B cell (primary cell): ENCODE results near the gene WNT11. TPM values are rescaled to one million over a fixed set of nuclear protein-coding genes. Genes with fewer than 3 reads are reported as not detected.

Experiments used
- ATAC-seq: fragments of 200-7000 bp; cut with Tn5 transposase; one replicate; pipeline ENCODE4 v1.10.0; 2021; ENCODE audit warnings: low read depth, mild to moderate bottlenecking, moderate number of reproducible peaks, moderate library complexity
- CTCF ChIA-PET: fragments of 350-600 bp; sonication (Branson Sonifier 250); formaldehyde crosslinking; loops from one replicate; lab custom pipeline; 2021; ENCODE audit warnings: antibody characterized with exemption, inconsistent platforms; lab: Charles Lee
- POLR2A ChIA-PET: fragments of 350-600 bp; sonication (Branson Sonifier 250); formaldehyde crosslinking; loops from one replicate; lab custom pipeline; 2021; ENCODE audit warnings: antibody characterized with exemption; lab: Charles Lee
- DNase-seq: peaks from one replicate; pipeline ENCODE4 v3.0.0; 2013
- H2AFZ ChIP-seq: 2 replicates; pipeline ENCODE4 v1.6.1; 2012; ENCODE audit warnings: mild to moderate bottlenecking, low read depth, low read length; ENCODE audit not compliant: insufficient read depth, poor library complexity, severe bottlenecking
- H3K27ac ChIP-seq, 2 donors: 1 replicate in 1 of 2; 2 replicates in 1 of 2; pipeline ENCODE4 v1.5.1; 2012 to 2013; ENCODE audit warnings: low read length in 2 of 2, mild to moderate bottlenecking in 2 of 2, moderate library complexity in 1 of 2
- H3K27me3 ChIP-seq, 4 experiments: fragments of 200-600 bp in 1 of 4; sonication (generic) in 1 of 4; replicated peaks in 1 of 4; 1 replicate in 2 of 4; 2 replicates in 2 of 4; pipeline versions ENCODE4 v1.6.1 to v1.7.0; 2013 to 2016; ENCODE audit warnings: low read length in 3 of 4, mild to moderate bottlenecking in 2 of 4, mixed read lengths in 1 of 4, moderate library complexity in 1 of 4; ENCODE audit not compliant: insufficient read depth in 4 of 4, control insufficient read depth in 3 of 4; ENCODE audit errors: control extremely low read depth in 1 of 4
- H3K36me3 ChIP-seq, 2 experiments: replicated peaks in 1 of 2; 1 replicate in 1 of 2; 2 replicates in 1 of 2; pipeline versions ENCODE4 v1.6.1 to v1.7.1; 2013; ENCODE audit warnings: low read length in 1 of 2; ENCODE audit not compliant: insufficient read depth in 2 of 2, control insufficient read depth in 1 of 2; ENCODE audit errors: control extremely low read depth in 1 of 2, extremely low read depth in 1 of 2
- H3K4me1 ChIP-seq, 2 donors: fragments of 200-600 bp in 1 of 2; sonication (generic) in 1 of 2; 1 replicate in 1 of 2; 2 replicates in 1 of 2; pipeline versions ENCODE4 v1.5.1 to v1.6.1; 2013 to 2017; ENCODE audit warnings: low read length in 2 of 2; ENCODE audit not compliant: control insufficient read depth in 2 of 2, insufficient read depth in 2 of 2
- H3K4me2 ChIP-seq: replicated peaks from 2 replicates; pipeline ENCODE3; 2012; ENCODE audit warnings: mild to moderate bottlenecking, low read depth, low read length; ENCODE audit not compliant: poor library complexity, severe bottlenecking
- H3K4me3 ChIP-seq, 5 experiments: fragments of 200-600 bp in 1 of 5; sonication (generic) in 1 of 5; 1 replicate in 3 of 5; 2 replicates in 2 of 5; pipeline versions ENCODE4 v1.5.1 to v1.7.0; 2011 to 2016; ENCODE audit warnings: low read length in 4 of 5, mild to moderate bottlenecking in 4 of 5, low read depth in 2 of 5, control low read depth in 1 of 5, moderate library complexity in 1 of 5; ENCODE audit not compliant: insufficient read depth in 1 of 5; ENCODE audit errors: control extremely low read depth in 1 of 5, extremely low read depth in 1 of 5
- H3K79me2 ChIP-seq: fragments of 200-600 bp; sonication (generic); one replicate; pipeline ENCODE4 v1.6.0; 2016; ENCODE audit warnings: low read length; ENCODE audit not compliant: control insufficient read depth, insufficient read depth
- H3K9ac ChIP-seq: fragments of 200-600 bp; sonication (generic); 2 replicates; pipeline ENCODE4 v1.6.1; 2017; ENCODE audit warnings: mild to moderate bottlenecking, low read length, moderate library complexity
- H3K9me3 ChIP-seq, 3 donors: one replicate each; pipeline versions ENCODE4 v1.6.1 to v1.7.1; 2013; ENCODE audit warnings: low read length in 2 of 3; ENCODE audit not compliant: control insufficient read depth in 2 of 3, insufficient read depth in 1 of 3; ENCODE audit errors: control extremely low read depth in 1 of 3
- H4K20me1 ChIP-seq: 2 replicates; pipeline ENCODE4 v1.6.0; 2012; ENCODE audit warnings: mild to moderate bottlenecking, low read length; ENCODE audit not compliant: insufficient read depth, control insufficient read depth, poor library complexity, severe bottlenecking
- H3K27ac Mint-ChIP-seq: one replicate; pipeline ENCODE4 v1.8.0; 2021; ENCODE audit warnings: mixed read lengths
- H3K27me3 Mint-ChIP-seq: one replicate; pipeline ENCODE4 v1.8.0; 2021; ENCODE audit warnings: mixed read lengths
- H3K4me1 Mint-ChIP-seq: one replicate; pipeline ENCODE4 v1.8.0; 2021; ENCODE audit warnings: mixed read lengths
- H3K4me3 Mint-ChIP-seq: one replicate; pipeline ENCODE4 v1.8.0; 2021; ENCODE audit warnings: mixed read lengths
- H3K9me3 Mint-ChIP-seq: one replicate; pipeline ENCODE4 v1.8.0; 2022; ENCODE audit warnings: mixed read lengths; ENCODE audit not compliant: insufficient read depth
- CTCF ChIP-seq: fragments of 200-600 bp; IDR thresholded peaks from one replicate; pipeline ENCODE4 v1.8.0; 2022; ENCODE audit warnings: antibody characterized with exemption, mild to moderate bottlenecking
- EZH2 ChIP-seq: IDR thresholded peaks from 2 replicates; pipeline ENCODE4 v1.6.1; 2012; ENCODE audit warnings: borderline replicate concordance, low read depth, mild to moderate bottlenecking, moderate library complexity, low read length; ENCODE audit not compliant: insufficient read depth, poor library complexity, severe bottlenecking
- WGBS: methylation state at CpG from one replicate; pipeline ENCODE4 v1.1.5; 2013; ENCODE audit warnings: missing lambda C conversion rate; ENCODE audit not compliant: insufficient coverage; 5-methylcytosine and 5-hydroxymethylcytosine counted together
- intact Hi-C: fragments of 100-400 bp; cut with micrococcal nuclease; formaldehyde crosslinking; loops from one replicate; pipeline ENCODE4 v1.10.0; 2022
- polyA plus RNA-seq: library from polyadenylated mRNA; depleted of rRNA; stranded (reverse); fragments of >200 nt; gene quantifications from 2 replicates; pipeline ENCODE4 v1.2.3, GENCODE V29; 2012
- total RNA-seq, 2 donors: library from RNA; stranded (reverse); fragments of 120-200 nt in 1 of 2; gene quantifications; 1 replicate in 1 of 2; 2 replicates in 1 of 2; pipeline versions ENCODE4 v1.2.3 to v1.2.4, GENCODE V29; 2013 to 2022

WNT11 gene
- total and polyA plus RNA-seq, 2 donors (not counting 1 experiment from before 2014, with no cell fraction given), result 0.39 TPM; not detected in 1

- Histone ChIP-seq H3K9ac (peak overlapping the region; percentile 57), H3K4me3 (peak overlapping the region; percentile 15 to 55 (median 47))
- TF ChIP-seq EZH2 (no peak), CTCF (peak; percentile 93)
These were observed 54.1 kb downstream of the WNT11 start for GRCh38 chr11:76152086-76152681.

GRCh38 chr11:76151556-76152085, 54.7 kb downstream of the WNT11 start:
- H3K4me1 Mint-ChIP-seq, result peaks cover 25% of the 10 kb centered on the region
- 92% methylated on average over 4 of the region's 5 CpGs for WGBS
- peak overlapping the region; percentile 5 for H3K27ac Mint-ChIP-seq
- peak overlapping the region; percentile 57 for H3K9ac ChIP-seq
- H3K9me3 ChIP-seq, result no peaks in the 10 kb centered on the region
- H3K4me3 ChIP-seq, result no peak overlapping the region
- H3K4me2 ChIP-seq, result peak overlapping the region; percentile 80
- H3K36me3 ChIP-seq, result no peaks in the 10 kb centered on the region
- no peak for TF ChIP-seq CTCF
- no peak for TF ChIP-seq EZH2
- H3K79me2 ChIP-seq, result no peaks in the 10 kb centered on the region
- POLR2A ChIA-PET, result no interaction called here
- peak; percentile 16 for DNase-seq
- no peaks in the 10 kb centered on the region for H3K27me3 ChIP-seq
- no peaks in the 10 kb centered on the region for H3K9me3 Mint-ChIP-seq
- peaks cover 18 to 21% of the 10 kb centered on the region in 2 donors for H3K4me1 ChIP-seq
- no peak for ATAC-seq
- peak overlapping the region; percentile 75 for H2AFZ ChIP-seq
- H3K4me3 Mint-ChIP-seq, result peak overlapping the region; percentile 74
- no peaks in the 10 kb centered on the region for H4K20me1 ChIP-seq
- no peak overlapping the region for H3K27ac ChIP-seq
- CTCF ChIA-PET, result interaction anchor here (0.6 to 3.0 kb wide), 45 partner anchors 7 to 554 kb away, joined by 3 to 57 read pairs (median 4); no protein-coding TSS in a partner anchor
- no peaks in the 10 kb centered on the region for H3K27me3 Mint-ChIP-seq
- intact Hi-C loops, result loop anchor here (1.0 to 10.0 kb wide), 4 partner anchors 167 to 427 kb away; no protein-coding TSS in a partner anchor

More at GRCh38 chr11:76152086-76152681, 54.1 kb downstream of the WNT11 start:
- peak; percentile 80 for DNase-seq
- CTCF ChIA-PET, result interaction anchor here (0.6 to 3.0 kb wide), 46 partner anchors 8 to 554 kb away, joined by 3 to 57 read pairs (median 4); no protein-coding TSS in a partner anchor
- H3K27ac Mint-ChIP-seq, result peak overlapping the region; percentile 21
- WGBS, result 18% methylated on average over 19 of the region's 30 CpGs
- Histone ChIP-seq H2AFZ (peak overlapping the region; percentile 75), H3K27me3 (no peaks in the 10 kb centered on the region), H3K27ac (no peak overlapping the region), H3K36me3 (no peaks in the 10 kb centered on the region), H3K4me2 (peak overlapping the region; percentile 80), H3K79me2 (no peaks in the 10 kb centered on the region), H3K4me1 (peaks cover 18 to 21% of the 10 kb centered on the region in 2 donors), H4K20me1 (no peaks in the 10 kb centered on the region), H3K9me3 (no peaks in the 10 kb centered on the region)
- H3K4me3 Mint-ChIP-seq, result peak overlapping the region; percentile 74
- POLR2A ChIA-PET, result interaction anchor here (0.7 kb wide), 1 partner anchor 9 kb away, joined by 3 read pairs; no protein-coding TSS in a partner anchor
- H3K9me3 Mint-ChIP-seq, result no peaks in the 10 kb centered on the region
- intact Hi-C loops, result loop anchor here (1.0 to 10.0 kb wide), 4 partner anchors 167 to 427 kb away; no protein-coding TSS in a partner anchor
- peaks cover 25% of the 10 kb centered on the region for H3K4me1 Mint-ChIP-seq
- ATAC-seq, result peak; percentile 82
- H3K27me3 Mint-ChIP-seq, result no peaks in the 10 kb centered on the region
